GM18909 (cell line): ENCODE data around the gene ALPP.
"Not testable (repeated sequence)": the region's sequence is repeated elsewhere in the genome, so short reads cannot be mapped to it uniquely, and the experiment has no call there.

ENCODE experiments used
- ATAC-seq: cut with Tn5 transposase; IDR thresholded peaks from one replicate; pipeline ENCODE4 v1.9.1; 2021; ENCODE audit warnings: mild to moderate bottlenecking; ENCODE audit not compliant: unreplicated experiment, poor library complexity

Gene ALPP

DNA sequence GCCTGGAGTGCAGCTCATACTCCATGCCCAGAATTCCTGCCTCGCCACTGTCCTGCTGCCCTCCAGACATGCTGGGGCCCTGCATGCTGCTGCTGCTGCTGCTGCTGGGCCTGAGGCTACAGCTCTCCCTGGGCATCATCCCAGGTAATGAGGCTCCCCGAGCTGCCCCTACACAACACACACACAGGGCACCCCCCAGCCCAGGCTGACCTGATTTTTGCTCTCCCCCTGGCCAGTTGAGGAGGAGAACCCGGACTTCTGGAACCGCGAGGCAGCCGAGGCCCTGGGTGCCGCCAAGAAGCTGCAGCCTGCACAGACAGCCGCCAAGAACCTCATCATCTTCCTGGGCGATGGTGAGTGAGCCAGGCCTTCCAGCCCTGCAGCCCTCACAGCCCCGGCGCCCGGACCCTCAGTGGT is at the start of gene ALPP:
Gene ALPP (plus strand): TSS at position 17 of the 417 bp plus-strand sequence. CDS start 52 bp downstream, at position 69.
- not testable (repeated sequence) for ATAC-seq

DNA sequence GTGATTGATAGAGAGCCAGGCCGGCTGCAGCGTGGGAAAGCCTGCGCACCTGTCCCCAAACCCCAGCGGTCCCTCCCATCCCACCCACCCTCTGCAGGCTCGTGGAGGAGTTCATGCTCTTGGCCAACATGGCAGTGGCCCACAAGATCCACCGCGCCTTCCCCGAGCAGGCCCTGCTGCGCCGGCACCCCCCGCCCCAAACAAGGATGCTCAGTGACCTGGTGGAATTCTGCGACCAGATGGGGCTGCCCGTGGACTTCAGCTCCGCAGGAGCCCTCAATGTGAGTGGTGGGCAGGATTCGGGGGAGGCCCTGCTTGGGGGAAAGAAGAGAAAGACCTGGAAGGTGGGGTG is 48.9 kb upstream of the ALPP start:
- ATAC-seq: no peak

DNA sequence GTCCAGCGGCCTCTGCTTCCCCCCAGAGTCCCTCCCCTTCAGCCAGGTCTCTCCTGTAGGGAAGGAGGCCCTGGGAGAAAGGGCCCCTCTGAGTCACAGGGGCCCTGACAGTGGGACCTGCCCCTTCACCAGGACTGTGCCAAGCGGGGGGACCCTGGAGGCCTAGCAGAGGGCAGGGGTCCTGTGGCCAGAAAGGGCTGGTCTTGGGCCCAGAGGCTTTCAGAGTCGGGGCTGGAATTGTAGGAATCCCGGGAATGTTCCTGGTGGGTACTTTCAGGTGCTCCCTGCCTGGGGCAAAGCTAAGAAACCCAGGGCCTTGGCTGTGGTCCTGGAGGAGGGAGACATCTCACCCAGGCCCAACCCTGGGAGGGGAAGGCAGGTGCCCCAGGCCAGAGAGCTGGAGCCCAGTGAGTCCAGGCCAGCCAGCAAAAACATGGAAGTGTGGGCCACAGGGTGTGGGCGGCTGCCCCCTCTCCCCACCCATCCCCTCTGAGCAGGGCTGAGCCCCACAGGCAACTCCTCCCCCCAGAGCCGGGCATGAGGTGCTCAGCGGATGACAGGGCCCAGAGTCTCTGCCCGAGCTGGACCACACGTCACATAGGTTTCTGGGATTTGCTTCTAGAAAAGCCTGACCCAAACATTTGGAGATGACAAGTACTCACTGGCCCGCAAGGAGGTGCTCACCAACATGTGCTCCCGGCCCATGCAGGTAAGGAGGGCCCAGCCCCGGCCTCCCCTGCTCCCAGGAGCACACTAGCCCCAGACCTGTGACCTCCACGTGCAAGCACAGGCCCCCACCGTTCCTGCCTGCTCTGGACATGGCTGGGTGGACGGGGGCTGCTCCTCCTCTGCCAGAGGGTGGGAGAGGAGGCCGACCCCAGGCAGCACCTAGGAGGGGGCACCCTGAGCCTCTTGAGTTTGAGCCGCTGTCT is 48.2 kb upstream of the ALPP start:
- ATAC-seq: no peak

- ATAC-seq: not testable (repeated sequence)
These were observed 47.5 kb upstream of the ALPP start for GRCh38 chr2:232331061-232331460.

DNA sequence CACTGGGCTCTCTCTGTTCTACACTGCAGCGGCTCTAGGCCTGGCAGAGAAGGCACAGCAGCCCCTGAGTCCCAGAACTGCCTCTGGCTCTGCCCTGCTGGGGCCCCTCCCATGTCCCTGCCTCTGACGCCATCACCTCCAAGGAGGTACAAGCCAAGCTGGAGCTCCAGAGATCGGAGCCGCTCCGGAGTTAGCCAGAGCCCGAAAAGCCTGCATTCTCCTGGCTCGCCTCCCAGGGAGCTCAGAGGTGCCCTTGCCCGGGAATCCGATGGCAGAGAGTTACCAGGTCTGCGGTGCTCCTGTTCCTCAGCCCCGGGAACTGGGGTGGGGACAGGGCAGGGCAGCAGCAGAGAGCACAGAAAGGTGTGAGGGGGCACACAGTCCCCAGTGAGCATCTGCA is 46.9 kb upstream of the ALPP start:
- ATAC-seq: not testable (repeated sequence)

DNA sequence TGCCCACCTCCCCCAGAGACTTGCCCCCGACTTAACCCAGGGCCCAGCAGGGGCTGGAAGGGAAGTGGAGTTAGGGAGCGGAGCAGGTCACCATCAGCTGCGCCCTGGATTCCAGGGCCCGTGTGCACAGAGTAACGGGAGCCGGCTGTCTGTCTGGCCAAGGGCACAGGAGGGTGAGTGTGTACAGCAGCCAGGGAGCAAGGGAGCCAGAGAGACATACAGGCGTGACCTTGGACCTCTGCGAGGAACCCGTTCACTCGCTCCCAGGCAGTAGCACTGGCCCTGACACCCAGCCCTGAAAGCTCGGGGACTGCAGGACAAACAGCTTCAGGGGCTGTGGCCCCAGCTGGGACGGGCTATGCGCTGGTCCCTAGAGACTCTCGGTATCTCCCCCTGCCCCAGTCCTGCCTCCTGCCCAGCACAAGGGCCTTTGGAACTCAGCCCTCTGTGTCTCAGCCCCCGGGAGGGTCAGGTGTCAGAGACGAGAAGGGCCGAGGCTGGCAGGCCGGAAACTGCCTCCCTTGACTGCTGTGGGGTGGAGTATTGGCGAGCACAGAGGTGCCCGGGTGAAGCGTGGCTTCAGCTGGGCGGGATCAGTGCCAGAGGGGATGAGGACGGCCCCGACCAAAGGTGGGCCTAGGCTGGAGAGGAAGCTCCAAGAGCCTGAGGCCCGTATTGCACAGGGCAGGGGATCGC is 46.2 kb upstream of the ALPP start:
- not testable (repeated sequence) for ATAC-seq

DNA sequence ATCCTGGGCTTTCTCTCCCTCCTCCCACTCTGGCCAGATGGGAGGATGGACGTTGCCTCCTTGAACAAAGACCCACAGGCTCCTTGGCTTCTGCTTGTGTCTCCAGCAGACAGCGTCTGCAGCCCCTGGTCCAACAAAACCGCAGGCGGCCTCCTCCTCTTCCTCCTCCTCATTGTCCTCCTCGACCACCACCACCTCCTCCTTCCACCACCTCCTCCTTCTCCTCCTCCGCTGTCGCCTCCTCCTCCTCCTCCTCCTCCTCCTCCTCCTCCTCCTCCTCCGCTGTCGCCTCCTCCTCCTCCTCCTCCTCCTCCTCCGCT is 45.7 kb upstream of the ALPP start:
- ATAC-seq: no peak

DNA sequence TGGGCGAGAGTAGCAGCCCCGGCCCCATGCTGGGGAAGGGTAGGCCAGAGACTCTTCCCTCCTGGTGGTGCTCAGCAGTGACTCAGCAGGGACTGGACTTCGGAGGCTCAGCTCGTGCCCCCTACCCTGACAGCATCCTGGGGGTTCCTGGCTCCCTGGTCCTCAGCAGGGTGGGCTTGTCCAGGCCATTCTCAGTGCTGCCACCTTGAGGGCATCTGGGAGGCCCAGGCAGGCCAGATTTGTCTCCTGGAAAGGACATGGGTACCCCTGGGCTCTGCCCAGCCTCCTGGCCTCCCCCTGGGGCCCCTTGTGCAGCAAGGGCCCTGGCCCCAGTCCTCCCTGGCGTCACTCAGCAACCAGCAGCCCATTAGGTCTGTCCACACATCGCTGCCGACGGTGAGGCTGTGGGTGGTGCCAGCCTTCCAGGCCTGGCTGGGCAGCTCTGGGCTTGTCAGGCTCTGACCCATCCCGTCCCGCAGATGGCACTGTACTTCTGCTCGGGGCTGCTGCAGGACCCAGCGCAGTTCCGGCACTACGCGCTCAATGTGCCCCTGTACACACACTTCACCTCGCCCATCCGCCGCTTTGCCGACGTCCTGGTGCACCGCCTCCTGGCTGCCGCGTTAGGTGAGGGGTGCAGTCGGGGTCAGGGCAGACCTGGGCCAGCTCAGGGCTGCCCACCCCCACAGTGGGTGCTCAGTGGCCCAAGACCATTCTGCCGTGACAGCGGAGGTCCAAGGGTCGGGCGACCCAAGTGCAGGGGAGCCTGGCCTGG is 45.0 kb upstream of the ALPP start:
- no peak for ATAC-seq

DNA sequence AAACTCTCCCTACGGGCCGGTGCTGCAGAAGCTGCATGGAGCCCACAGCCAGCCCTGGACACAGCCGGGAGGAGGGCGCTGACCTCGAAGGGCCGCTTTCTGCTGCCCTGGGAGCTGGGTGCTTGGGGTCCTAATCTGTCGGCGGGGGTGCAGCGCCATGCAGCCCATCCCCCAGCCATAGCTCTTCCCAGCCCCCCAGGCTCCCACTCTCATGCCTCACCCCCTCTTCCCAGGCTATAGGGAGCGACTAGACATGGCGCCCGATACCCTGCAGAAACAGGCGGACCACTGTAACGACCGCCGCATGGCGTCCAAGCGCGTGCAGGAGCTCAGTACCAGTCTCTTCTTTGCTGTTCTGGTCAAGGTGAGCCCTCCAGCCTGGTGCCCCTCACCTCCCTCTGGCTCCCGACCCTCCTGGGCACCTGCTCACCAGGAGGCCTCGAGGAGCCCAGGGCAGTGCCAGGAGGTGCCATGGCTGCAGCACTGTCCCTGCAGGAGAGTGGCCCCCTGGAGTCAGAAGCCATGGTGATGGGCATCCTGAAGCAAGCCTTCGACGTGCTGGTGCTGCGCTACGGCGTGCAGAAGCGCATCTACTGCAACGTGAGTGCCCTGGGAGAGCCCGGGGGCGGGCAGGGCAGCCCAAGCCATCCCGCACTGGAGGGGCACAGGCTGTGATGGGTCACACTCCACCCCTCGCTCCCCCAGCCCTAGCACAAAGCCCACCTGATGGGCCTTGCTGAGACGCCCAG is 44.2 kb upstream of the ALPP start:
- not testable (repeated sequence) for ATAC-seq

- ATAC-seq: not testable (repeated sequence)
These were observed 43.7 kb upstream of the ALPP start for GRCh38 chr2:232334885-232335205.

DNA sequence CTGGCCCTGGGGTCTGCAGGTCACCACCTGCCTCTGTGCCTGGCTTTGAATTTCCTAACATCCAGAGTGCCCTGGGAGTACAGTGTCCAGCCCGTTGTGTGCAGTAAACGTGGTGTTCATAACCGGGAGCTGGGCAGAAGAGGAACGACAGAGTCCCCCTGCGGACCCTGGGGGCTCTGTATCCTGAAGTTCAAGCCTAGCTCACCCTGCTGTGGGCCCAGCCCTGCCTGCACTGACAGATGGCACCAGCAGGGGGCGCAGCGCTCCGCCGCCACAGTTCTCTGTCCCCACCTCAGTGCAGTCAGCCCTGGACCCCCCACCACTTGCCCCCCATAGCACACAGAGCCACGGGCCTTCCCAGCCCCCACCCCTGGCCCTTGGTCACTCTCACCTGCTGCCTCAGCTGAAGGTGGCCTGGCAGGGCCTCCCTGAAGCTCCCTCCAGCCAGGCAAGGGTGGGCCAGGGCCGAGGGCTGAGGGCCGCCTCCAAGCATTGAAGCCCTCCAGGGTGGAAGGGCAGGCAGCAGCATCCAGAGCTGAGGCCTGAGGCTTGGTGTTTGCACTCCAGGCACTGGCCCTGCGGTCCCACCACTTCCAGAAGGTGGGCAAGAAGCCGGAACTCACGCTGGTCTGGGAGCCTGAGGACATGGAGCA is 43.2 kb upstream of the ALPP start:
- not testable (repeated sequence) for ATAC-seq

- ATAC-seq: no peak
These were observed 42.7 kb upstream of the ALPP start for GRCh38 chr2:232335859-232336215.

DNA sequence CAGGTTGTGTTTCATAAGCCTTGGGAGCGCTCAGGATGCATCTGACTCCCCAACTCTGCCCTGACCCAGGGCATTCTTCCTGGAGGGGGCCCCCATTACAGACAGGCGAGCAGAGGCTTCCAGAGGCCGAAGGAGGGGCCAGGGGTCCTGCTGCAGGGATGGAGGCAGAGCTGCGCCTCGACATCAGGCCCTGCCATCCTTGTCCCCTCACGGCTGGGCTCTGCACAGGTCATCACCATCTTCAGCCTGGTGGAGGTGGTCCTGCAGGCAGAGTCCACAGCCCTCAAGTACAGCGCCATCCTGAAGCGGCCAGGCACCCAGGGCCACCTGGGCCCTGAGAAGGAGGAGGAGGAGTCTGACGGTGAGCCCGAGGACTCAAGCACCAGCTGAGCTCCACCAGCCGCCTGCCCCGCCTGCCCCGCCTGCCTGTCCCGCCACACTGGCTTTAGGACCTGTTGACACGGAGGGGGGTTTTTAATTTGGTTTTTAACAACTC is 42.3 kb upstream of the ALPP start:
- no peak for ATAC-seq

DNA sequence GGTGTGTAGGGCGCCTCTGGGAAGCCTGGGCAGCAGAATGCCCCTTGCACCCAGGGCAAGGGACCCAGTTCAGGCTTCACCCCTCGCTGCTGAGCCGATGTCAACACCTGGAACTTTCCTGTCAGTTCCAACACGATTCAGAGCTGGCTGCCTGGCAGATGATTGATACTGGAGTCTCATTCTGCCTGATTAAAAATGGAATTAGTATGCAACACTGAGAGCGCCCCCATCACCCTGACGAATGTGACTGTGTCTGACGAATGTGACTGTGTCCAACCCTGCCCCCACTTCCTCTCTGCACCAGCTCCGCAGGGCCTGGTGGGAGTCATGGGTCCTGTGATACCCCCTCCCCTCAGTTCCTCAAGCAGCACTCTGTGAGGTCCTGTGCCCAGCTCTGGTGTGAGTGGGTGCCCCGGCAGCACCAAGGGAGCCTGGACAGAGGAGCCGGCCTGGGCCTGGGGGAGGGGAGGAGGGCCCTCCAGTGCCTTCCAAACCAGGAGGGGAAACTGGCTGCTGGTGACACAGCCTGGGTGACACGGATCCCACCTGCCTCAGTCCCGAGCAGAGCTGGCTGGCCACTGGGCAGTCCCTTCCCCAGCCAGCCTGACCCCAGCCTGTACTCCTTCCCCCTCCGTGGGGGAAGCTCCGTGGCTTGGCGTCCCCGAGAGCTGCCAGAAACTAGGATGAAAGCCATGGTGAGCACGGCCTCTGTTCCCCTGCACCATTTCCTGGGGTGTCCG is 41.4 kb upstream of the ALPP start:
- no peak for ATAC-seq

- not testable (repeated sequence) for ATAC-seq
These were observed 40.3 kb upstream of the ALPP start for GRCh38 chr2:232338094-232338758.

DNA sequence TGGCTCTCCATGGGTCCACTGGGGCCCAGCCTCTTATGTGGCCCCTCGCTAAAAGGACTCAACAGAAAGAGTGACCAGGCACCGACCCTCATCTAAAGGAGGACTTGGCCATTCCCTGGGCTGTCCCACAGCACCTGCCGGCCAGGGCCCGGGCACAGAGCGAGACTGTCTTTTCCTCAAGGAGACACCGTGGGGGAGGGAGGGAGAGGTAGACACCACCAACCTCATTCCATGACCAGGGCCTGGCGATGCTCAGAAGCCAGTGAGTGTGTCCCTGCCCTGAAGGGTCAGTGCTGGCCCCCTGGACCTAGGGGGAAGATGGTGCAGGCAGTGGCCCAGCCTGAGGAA is 39.8 kb upstream of the ALPP start:
- no peak for ATAC-seq

- no peak for ATAC-seq
These were observed 39.1 kb upstream of the ALPP start for GRCh38 chr2:232339121-232340081.
